HG02588 (cell line): ENCODE data around the gene ACTN2.

Experiments used
- ATAC-seq: cut with Tn5 transposase; IDR thresholded peaks from one replicate; pipeline ENCODE4 v1.9.1; 2021; ENCODE audit warnings: mild to moderate bottlenecking, moderate library complexity; ENCODE audit not compliant: unreplicated experiment

The ACTN2 gene

DNA sequence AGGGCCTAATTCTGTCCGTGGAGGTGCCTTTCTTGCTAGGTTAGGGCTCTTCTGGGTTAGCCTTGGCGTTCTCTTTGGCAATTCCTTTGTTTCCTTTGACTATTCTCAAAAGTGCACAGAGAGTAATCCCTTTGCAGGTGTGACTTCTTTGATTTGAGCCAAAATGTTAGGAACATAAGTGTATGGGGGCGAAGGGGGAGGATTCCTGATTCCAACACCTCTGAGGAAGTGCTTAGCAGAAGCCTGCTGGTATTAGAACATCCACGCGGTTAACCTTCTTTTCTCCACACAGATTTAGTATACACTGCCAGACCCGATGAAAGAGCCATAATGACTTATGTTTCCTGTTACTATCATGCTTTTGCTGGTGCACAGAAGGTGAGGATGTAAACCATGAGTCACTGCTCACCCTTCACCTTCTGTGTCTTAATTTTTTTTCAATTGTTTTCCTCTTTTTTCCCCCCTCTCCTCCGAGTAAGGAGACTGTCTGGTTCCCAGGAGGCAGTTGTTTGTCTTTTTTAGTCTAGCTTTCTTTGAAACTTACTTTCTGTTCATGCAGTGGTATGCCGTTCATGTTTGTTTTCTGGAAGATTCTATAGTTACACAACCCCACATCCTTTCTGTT, 48.0 kb downstream of the ACTN2 start:
- no peak for ATAC-seq

DNA sequence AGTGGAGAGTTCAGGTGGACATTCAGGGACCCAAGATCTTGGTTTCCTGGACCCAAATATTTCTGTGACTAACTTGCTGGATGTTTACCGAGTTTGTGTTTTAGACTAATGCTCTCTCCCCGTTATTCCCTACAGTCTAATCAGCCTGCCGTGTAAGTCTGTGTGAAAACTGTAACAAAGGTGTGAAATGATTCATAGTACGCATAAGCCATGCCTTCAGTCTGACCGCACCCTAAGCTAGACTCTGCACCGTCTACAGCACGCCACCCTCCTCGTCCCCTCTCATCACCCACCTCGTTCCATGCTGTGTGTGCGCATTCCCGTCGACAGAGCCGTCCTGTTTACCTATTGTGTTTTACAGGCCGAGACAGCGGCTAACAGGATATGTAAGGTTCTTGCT, 50.5 kb downstream of the ACTN2 start:
- ATAC-seq: no peak

DNA sequence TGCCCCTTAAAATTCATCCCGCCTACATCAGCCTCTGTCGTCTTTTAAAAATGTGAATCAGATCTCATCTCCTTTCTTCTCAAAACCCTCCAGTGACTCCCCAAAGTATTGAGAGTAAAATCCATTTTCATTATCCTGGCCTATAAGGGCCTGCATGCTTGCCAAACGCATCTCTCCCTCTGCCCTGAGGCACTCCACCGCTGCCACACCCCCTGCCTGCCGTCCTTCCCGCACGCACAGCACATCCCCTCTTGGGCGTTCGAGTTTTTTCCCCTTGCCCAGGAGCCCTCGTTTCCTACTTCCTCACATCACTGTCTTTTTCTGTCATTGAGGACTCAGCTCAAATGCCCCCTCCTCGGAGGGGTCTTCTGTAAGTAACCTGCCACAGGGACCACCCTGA, 55.5 kb downstream of the ACTN2 start:
- no peak for ATAC-seq

DNA sequence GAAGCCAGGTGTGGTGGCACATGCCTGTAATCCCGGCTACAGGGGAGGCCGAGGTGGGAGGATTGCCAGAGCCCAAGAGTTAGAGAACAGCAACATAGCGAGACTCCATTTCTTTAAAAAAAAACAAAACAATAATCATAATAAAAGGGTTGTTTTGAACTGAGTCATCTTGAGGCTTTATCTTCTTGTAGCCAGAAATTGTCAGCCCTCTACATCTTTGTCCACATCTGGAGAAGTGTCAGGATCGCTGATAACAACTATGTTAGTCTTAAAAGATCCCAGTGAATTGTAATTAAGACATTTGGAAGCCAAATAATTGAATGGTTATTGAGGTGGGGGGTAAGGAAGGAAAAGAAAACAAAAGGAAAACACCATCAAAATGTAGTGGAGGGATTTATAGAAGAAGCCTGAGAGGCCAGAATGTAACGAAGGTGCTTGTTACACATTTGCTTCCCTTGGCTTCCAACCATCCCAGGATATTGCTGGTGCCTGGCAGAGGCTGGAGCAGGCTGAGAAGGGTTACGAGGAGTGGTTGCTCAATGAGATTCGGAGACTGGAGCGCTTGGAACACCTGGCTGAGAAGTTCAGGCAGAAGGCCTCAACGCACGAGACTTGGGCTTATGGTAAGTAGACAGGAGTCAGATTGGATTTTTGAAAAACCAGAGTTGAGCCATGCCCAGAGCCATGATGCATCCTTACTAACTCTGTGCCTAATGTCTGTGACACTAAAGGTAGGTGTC, 56.3 kb downstream of the ACTN2 start:
- ATAC-seq: no peak

DNA sequence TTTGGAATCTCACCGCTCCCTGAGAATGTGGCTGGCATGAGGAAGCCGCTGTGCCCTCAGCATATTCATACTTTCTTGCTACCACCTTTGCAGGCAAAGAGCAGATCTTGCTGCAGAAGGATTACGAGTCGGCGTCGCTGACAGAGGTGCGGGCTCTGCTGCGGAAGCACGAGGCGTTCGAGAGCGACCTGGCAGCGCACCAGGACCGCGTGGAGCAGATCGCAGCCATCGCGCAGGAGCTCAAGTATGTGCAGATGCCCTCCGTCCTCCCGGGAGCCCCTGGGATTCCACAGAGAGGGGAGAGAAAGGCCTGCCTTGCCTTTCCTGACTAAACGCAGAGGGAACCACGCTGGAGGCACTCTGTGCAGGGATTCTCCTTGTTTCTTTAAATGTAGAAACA, 58.2 kb downstream of the ACTN2 start:
- no peak for ATAC-seq

DNA sequence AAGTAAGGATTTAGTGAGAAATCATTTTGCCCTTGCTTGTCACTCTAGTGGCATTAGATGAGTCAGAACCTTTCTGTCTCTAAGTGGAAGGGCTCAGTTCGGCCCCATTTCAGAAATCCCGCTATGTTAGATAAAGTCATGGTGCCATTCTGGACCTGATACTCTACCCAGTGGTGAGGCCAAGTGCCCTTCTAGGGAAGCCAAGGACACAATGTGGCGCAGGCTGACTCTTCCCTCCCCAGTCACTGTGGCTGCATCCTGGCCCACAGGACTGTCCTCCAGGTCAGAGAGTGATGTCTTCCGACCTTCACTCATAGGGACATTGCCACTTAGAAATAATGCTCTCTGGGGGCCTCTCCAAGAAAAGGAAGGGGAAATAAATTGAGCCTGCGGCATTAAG, 60.5 kb downstream of the ACTN2 start:
- ATAC-seq: no peak

DNA sequence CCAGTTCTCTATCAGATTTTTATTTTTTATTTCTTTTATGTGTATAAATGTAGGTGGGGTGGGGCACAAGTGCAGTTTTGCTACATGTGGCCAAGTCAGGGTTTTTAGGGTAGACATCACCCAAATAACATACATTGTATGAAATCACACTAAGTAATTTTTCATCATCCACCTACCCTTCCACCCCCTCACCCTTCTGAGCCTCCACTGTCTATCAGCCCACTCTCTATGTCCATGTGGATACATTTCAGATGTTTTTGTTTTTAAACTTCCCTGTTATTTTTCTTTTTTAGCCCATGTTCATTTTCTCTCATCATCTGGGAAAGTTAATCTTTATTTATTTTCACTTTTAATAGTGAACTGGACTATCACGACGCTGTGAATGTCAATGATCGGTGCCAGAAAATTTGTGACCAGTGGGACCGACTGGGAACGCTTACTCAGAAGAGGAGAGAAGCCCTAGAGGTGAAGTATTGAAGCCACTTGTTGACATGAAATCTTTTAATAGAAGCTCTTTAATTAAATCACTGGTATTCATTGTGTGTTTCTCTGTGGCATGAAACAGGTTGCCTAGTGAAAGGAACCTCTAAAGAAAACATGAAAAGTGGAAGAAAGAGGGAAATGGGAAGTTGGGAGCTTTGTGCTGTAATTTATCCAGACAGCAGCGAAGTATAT, 61.1 kb downstream of the ACTN2 start:
- ATAC-seq: no peak

DNA sequence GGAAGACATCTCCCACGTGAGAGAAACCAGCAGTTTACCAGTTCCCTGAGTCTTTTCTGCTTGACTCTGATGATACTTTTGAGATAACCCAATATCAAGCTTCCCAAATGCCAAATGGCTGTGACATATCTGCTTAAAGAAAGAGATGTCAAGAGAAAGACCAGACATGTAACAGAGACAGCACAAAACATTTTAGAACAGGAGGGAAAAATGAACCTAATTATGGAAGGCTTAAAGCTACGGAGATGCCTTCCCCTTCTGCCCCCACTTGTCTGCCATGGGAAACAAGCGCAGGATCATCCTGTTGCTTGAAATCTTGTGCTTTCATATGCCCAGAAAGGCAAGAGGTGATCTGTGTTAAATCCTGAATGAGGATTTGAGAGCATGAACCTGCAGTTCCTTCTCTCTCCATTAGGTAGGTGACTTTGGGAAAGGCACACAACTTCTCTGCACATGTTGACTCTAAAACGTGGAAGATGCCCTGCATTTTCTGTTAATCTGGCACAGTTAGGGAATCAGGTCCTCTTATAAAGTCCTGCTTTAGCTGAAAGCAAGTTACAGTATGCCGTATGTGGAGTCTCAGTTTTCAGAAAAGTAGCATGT, 62.1 kb downstream of the ACTN2 start:
- ATAC-seq: no peak

DNA sequence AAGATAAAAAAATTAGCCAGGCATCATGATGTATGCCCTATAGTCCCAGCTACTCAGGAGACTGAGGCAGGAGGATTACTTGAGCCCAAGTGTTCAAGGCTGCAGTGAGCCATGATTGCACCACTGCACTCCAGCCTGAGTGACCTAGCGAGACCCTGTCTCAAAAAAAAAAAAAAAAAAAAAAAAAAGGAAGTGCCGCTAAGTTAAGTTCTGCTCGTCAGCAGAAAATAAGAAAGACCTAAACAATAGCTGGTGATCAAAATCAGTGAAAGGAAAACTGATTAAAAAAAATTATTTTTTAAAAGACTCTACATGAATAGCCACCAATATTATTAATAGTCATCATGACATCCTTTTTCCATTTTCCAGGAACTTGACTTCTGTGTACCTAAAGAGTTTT, 64.6 kb downstream of the ACTN2 start:
- no peak for ATAC-seq

DNA sequence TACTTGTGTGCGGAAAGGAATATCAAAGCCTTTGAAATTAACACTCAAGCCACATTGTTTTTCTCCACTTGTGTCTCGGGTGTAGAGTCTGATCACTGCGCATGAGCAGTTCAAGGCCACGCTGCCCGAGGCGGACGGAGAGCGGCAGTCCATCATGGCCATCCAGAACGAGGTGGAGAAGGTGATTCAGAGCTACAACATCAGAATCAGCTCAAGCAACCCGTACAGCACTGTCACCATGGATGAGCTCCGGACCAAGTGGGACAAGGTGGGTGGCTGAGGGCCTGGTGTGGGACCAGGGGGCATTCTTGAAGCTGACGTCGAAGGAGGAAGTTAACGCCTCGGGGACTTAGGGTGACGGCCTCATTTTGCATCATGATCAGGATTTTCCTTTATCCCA, 65.1 kb downstream of the ACTN2 start:
- no peak for ATAC-seq

DNA sequence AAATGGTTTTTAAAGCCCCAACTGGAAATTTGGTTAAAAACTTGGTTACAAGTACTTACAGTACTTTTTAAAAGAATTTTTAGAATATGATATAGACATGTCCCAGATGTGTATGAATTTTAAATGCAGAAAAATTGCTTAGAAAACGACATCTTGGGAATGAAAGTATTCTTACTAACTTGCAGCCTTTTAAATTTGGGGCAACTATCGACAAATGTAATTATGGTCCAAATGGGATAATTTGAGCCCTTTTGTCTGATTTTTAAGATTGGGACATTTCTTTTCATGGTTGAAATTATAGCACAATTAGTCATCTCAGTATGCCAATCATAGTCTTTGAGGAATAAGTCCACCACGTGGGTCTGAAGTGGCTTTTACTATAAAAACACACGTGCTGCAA, 65.6 kb downstream of the ACTN2 start:
- no peak for ATAC-seq

DNA sequence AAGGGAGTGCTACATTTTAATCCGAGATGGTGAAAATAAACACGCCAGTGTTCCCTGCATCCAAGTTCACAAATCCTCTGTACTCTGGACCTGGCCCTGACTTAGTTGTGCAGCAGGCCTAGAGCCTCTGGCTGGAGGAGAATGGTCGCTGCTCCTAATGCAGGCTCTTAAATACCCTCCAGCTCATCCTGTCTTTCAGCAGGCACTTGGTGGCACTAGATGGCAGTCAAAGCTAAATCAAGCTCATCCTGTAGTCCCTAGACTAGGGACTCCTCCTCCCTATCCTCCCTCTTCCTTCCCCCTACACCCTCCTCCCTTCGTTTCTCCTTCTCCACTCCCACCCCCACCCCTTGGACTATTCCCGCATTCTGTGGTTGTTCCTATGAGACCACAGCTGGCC, 67.2 kb downstream of the ACTN2 start:
- no peak for ATAC-seq

DNA sequence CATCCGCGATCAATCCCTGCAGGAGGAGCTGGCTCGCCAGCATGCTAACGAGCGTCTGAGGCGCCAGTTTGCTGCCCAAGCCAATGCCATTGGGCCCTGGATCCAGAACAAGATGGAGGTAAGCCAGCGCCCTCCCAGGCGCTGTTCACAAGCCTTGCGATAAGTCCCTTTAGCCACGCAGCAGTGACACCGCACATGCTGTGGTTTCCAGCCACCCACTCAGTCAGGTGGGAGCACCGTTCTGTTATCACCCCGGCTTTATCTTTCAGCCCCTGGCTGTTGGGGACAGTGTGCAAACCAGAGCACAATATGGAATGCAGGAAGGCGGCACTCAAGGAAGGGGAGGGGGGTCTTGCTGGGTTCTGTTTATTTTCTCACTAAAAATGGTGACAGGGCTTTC, 67.7 kb downstream of the ACTN2 start:
- no peak for ATAC-seq

DNA sequence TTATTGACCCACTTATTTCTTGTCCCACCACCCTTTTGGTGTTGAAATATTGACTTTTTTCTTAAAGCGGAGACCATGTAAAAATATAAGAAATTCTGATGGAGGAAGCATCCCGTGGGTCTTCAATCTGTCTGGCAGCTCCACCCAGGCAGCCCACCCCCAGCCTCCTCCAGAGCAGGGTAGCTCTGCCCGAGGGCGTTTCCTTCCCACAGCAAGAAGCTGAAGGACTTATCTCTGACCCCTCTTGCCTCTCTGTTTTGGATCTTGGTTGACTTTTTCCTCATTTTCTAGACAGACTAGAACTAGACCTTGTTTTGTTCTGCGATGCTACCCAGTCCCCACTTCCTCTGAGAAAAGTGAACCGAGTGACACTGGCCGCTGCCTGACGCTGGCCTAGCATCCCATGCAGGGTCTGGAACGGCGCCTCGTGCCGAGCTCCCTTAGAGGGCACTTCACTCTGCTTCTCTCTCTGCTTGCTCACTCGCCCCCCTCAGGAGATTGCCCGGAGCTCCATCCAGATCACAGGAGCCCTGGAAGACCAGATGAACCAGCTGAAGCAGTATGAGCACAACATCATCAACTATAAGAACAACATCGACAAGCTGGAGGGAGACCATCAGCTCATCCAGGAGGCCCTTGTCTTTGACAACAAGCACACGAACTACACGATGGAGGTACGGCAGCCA, 68.4 kb downstream of the ACTN2 start:
- ATAC-seq: no peak

DNA sequence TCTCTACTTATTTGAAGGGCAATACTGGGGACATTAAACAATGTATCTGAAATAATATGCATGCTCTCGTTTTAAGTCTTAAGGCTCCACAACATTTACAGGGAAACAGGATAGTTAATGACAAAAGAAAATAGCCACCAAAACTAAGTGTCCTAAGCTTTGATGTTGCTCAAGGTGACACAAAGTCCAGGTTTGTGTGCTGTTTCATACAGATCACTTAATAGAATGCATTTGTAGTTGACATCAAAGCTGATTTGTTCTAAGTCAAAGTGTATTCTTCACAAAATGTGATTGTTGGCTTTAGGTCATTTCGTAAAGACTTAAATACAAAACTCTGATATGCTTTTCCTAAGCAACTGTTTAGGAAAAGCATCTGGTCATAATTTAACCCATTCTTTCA, 71.3 kb downstream of the ACTN2 start:
- no peak for ATAC-seq

DNA sequence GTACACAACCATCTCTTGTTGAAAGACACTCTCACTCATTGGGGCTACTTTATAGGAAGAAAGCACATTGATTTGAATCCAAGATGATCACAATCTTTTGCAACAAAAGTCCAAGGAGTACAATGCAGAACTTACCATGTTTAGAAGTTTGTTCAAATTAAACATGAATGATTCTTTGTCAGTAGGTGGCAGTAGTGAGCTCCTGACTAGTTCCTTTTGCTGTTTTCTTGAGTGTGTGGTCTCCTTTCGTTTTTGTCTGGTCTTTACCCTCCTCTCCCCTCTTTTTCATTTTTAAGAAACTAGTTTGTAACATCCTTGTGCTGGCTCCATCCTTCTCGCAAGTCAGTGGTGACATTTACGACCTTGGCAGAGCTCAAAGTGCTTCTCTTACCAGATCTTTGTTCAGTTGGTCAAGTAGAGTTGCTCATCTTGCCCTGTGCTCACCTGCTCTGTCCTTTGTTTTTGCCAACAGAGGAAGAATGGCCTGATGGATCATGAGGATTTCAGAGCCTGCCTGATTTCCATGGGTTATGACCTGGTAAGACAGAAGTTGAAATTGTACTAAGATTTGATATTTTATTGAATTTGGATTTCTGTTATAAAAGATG, 73.1 kb downstream of the ACTN2 start:
- ATAC-seq: peak; percentile 57

DNA sequence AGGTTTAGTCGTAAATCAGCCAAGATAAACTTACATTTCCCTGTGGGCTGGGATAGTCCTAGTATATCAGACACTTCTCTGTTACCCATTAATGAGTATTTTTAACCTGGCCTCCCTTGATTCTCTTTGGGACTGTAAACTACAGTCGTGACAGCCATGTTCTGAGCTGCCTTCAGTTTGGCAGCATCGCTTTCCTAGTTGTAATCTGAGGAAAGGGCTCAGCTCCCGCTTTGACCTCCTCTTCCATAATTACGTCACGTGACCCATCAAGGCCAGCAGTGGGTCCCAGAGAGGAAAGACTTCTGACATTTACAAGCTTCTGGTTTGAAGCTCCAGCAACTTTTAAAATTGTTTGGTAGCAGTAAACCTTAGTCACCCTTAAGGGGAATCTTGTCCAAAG, 74.2 kb downstream of the ACTN2 start:
- ATAC-seq: no peak

DNA sequence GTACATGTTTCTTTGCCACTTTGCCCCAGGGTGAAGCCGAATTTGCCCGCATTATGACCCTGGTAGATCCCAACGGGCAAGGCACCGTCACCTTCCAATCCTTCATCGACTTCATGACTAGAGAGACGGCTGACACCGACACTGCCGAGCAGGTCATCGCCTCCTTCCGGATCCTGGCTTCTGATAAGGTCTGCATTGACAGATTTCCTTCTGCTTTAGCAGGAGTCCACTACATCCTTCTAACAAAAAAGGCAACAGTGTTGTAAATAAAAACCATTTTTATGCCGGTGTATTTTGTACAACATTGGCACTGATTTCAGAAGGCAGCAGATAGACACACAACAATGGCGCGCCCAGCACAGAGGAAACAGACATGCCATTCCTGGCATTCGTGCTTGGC, 74.7 kb downstream of the ACTN2 start:
- no peak for ATAC-seq

DNA sequence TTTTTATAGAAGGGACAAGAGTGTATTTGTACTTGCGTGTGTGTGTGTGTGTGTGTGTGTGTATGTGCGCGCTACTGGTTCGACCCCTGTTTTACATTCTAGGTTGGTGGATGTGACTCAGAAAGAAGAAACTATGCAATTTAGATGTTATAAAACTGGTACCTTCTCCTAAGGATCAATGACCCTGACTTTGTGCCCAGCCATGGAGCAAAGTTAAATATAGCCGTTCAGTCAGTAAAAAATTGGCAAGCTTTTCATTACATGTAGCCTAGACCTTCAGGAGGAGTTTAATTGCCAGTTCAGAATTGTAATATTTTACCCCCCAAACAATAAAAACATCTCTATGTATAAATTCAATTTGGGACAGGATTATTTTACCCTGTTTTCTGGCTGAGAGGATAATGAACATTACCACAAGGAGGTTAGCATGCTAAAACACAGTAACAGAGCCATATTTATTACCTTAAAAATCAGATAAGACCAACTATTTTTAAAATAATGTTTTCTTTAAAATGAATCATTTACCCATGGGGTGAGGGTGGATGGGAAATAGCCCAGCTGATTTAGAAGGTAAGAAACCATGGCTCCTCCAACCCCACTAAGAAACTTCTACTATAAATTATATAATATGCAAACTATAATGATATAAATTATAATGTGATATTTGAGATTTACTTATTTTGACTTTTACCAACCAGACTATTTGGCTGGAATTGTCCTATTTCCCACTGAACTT, 75.3 kb downstream of the ACTN2 start:
- no peak for ATAC-seq

DNA sequence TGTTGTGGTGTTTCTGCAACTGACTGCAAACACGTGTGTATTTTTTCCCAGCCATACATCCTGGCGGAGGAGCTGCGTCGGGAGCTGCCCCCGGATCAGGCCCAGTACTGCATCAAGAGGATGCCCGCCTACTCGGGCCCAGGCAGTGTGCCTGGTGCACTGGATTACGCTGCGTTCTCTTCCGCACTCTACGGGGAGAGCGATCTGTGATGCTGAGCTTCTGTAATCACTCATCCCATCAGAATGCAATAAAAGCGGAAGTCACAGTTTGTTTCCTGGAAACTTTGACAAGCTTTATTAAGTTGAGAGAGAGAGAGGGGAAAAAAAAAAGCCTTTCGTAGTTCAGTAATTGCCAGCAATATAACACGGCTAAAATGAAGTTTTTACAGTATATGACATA, 76.1 kb downstream of the ACTN2 start:
- no peak for ATAC-seq
